Measurements from ENCODE around the gene GOLGA8B. TPM values are rescaled to one million over a fixed set of nuclear protein-coding genes. Genes with fewer than 3 reads are reported as not detected.

GOLGA8B gene
- total RNA-seq, 2 experiments from 2014 or later, result 84.6 to 86.9 TPM

DNA sequence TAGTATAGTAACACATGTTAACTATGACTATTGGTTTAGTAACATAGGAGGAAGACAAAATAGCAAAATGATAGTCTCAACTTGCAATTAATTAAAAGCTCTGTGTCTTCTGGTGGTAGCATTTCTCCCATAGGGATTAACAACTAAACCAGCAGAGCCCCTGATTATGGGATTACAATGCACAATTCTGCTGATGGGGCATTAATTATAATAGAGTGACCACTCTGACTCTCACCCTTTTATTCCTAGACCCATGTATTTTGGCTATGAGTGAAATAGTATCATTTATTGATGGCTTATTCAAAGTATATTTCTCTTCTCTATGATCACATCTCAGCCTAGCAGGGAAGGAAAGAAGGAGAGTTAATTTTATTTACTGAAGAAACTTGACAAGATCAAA lies 17.5 kb upstream of the GOLGA8B start:
- TF ChIP-seq CTCF (IDR thresholded peaks at IDR 0.05), result no peak
- Mint-ChIP-seq H3K4me1 (ENCODE audit: low read depth) (no peaks in the 10 kb centered on the region), H3K36me3 (ENCODE audit: low read depth) (no peaks in the 10 kb centered on the region), H3K4me3 (no peak overlapping the region), H3K27me3 (peaks cover 29% of the 10 kb centered on the region), H3K9me3 (no peaks in the 10 kb centered on the region), H3K27ac (no peak overlapping the region)
- intact Hi-C loops (cut with micrococcal nuclease), result no loop called here
- ATAC-seq (no peak), DNase-seq (no peak)
- POLR2A ChIA-PET, result no interaction called here
- CTCF ChIA-PET, result no interaction called here

- H3K27me3 Mint-ChIP-seq, result peaks cover 23% of the 10 kb centered on the region
- POLR2A ChIA-PET, result no interaction called here
- H3K9me3 Mint-ChIP-seq, result no peaks in the 10 kb centered on the region
- intact Hi-C loops (cut with micrococcal nuclease), result no loop called here
- ATAC-seq, result no peak
- no peak for TF ChIP-seq CTCF (IDR thresholded peaks at IDR 0.05)
- H3K4me3 Mint-ChIP-seq, result no peak overlapping the region
- H3K4me1 Mint-ChIP-seq (ENCODE audit: low read depth), result no peaks in the 10 kb centered on the region
- DNase-seq, result no peak
- no peak overlapping the region for H3K27ac Mint-ChIP-seq
- CTCF ChIA-PET, result interaction anchor here (1.0 kb wide), 1 partner anchor 11 kb away, joined by 3 read pairs; no protein-coding TSS in a partner anchor
- H3K36me3 Mint-ChIP-seq (ENCODE audit: low read depth), result no peaks in the 10 kb centered on the region
These were observed 15.5 kb upstream of the GOLGA8B start for GRCh38 chr15:34598799-34599585.

- POLR2A ChIA-PET, result no interaction called here
- H3K27me3 Mint-ChIP-seq, result peaks cover 15% of the 10 kb centered on the region
- ATAC-seq (no peak), DNase-seq (no peak)
- intact Hi-C loops (cut with micrococcal nuclease), result no loop called here
- no peaks in the 10 kb centered on the region for H3K9me3 Mint-ChIP-seq
- no peaks in the 10 kb centered on the region for H3K36me3 Mint-ChIP-seq (ENCODE audit: low read depth)
- CTCF ChIA-PET, result interaction anchor here (0.9 kb wide), 1 partner anchor 10 kb away, joined by 3 read pairs; no protein-coding TSS in a partner anchor
- TF ChIP-seq CTCF (IDR thresholded peaks at IDR 0.05), result no peak
- no peak overlapping the region for H3K4me3 Mint-ChIP-seq
- no peak overlapping the region for H3K27ac Mint-ChIP-seq
- no peaks in the 10 kb centered on the region for H3K4me1 Mint-ChIP-seq (ENCODE audit: low read depth)
These were observed 13.9 kb upstream of the GOLGA8B start for GRCh38 chr15:34597316-34597715.

DNA sequence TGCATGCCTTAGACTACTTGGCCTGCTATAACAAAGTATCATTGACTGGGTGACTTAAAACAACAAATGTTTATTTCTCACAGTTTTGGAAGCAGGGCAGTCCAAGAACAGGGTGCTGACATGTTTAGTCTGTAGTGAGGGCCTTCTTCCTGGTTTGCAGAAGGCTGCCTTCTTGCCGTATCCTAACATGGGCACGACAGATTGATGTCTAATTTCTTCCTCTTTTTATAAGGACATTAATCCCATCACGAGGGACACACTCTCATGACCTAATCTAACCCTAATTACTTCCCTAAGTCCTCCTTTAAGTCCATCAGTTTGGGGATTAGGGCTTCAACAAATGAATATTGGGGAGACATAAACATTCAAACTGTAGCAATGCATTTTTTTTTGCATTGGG lies 10.9 kb upstream of the GOLGA8B start:
- intact Hi-C loops (cut with micrococcal nuclease), result no loop called here
- TF ChIP-seq CTCF (IDR thresholded peaks at IDR 0.05), result no peak
- Mint-ChIP-seq H3K4me1 (ENCODE audit: low read depth) (no peaks in the 10 kb centered on the region), H3K27me3 (peaks cover 16% of the 10 kb centered on the region), H3K27ac (no peak overlapping the region), H3K9me3 (no peaks in the 10 kb centered on the region), H3K36me3 (ENCODE audit: low read depth) (no peaks in the 10 kb centered on the region), H3K4me3 (no peak overlapping the region)
- CTCF ChIA-PET, result no interaction called here
- POLR2A ChIA-PET, result interaction anchor here (0.6 kb wide), 1 partner anchor 17 kb away, joined by 3 read pairs; no protein-coding TSS in a partner anchor
- no peak for ATAC-seq
- no peak for DNase-seq

GRCh38 chr15:34591306-34591705 lies 7.9 kb upstream of the GOLGA8B start:
- intact Hi-C loops (cut with micrococcal nuclease), result no loop called here
- Mint-ChIP-seq H3K4me1 (ENCODE audit: low read depth) (peaks cover 7% of the 10 kb centered on the region), H3K36me3 (ENCODE audit: low read depth) (no peaks in the 10 kb centered on the region), H3K9me3 (no peaks in the 10 kb centered on the region), H3K27me3 (peaks cover 14% of the 10 kb centered on the region), H3K27ac (no peak overlapping the region), H3K4me3 (no peak overlapping the region)
- ChIA-PET CTCF (no interaction called here), POLR2A (no interaction called here)
- TF ChIP-seq CTCF (IDR thresholded peaks at IDR 0.05), result no peak
- no peak for DNase-seq
- no peak for ATAC-seq

All from activated CD8-positive, alpha-beta T cell treated with anti-CD3 and anti-CD28 coated beads for 36 hours (primary cell).